ENCODE measurements around the gene ZNF512B. TPM values are rescaled to one million over a fixed set of nuclear protein-coding genes. Genes with fewer than 3 reads are reported as not detected.
"Not testable (repeated sequence)": the region's sequence is repeated elsewhere in the genome, so short reads cannot be mapped to it uniquely, and the experiment has no call there.

ZNF512B gene
- total RNA-seq, 1 donor from 2014 or later, result 7.1 TPM

DNA sequence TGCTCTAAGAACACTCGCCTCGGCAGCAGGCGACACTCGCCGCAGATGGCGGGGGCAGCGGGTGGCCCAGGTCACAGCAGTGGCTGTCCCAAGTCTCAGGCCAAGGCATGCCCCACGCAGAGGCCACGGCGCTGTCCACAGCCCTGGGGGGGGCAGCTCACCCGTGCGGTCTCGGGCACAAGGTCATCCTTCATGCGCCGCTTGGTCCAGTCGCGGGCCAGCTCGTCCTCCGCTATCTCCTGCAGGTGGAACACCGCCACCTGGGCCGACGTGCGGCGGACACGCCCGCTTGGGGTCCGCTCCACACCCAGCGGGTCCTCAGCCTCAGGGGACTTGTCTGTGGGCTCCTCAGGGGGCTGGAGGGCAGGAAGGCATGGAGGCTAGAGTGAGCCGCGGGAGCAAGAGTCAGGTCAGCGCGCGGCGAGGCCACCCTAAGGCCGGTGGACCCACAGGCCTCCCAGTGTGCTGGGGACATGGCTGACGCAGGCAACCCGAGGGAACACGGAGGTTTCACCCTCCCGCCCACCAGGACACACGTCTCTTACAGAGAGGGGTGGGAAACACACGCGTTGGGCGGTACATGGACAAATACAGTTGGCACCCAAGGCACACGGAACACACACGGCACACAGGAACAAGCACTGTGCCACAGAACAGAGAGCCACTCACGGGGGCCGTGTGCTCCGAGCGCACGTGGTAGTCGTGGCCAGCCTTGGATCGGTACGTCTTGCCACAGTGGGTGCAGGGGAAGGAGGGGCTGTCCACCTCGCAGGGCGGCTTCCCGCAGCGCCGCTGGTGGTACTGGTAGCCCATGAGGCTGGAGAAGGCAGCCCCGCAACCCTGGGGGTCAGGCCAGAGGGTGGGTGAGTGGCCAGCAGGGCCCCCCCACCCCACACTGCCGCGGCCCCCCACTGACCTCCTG lies 7.0 kb downstream of the ZNF512B start:
- DNase-seq (ENCODE audit: low read depth in 2 of 2), result no peak

GRCh38 chr20:63961664-63962425 lies 7.9 kb downstream of the ZNF512B start:
- DNase-seq (ENCODE audit: low read depth in 2 of 2), result no peak

DNA sequence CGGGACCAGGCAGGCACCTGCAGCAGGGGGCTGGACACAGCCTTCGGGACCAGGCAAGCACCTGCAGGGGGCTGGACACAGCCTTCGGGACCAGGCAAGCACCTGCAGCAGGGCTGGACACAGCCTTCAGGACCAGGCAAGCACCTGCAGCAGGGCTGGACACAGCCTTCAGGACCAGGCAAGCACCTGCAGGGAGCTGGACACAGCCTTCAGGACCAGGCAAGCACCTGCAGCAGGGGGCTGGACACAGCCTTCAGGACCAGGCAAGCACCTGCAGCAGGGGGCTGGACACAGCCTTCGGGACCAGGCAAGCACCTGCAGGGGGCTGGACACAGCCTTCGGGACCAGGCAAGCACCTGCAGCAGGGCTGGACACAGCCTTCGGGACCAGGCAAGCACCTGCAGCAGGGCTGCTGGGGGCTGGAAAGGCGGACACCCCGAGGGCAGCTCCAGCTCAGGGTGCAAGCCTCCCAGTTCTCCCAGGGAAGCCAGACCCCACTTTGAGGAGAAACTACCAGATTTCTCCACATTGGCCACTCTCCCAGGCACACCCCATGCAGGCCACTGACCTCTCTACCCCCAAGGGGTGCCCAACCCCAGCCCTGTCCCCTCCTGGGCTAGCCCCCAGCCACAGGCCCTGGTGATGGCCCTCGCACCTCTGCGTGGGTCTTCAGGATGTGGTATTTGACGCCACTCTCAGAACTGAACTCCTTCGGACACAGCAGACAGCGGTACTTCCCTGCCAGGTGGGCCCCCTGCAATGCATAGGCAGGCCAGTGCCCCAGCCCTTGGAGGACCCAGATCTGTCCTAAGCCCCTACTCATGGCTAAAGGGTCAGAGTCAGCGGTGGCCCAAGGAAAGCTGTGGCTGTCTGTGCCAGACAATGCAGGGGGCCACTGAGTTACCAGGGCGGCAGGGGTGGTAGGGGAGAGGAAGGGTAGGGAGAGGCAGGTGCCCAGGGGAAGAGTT lies 8.8 kb downstream of the ZNF512B start:
- not testable (repeated sequence) for DNase-seq (ENCODE audit: low read depth in 2 of 2)

- no peak for DNase-seq (ENCODE audit: low read depth in 2 of 2)
Observed at GRCh38 chr20:63959699-63960075, 10.0 kb downstream of the ZNF512B start.

GRCh38 chr20:63958964-63959698 lies 10.6 kb downstream of the ZNF512B start:
- no peak for DNase-seq (ENCODE audit: low read depth in 2 of 2)

DNA sequence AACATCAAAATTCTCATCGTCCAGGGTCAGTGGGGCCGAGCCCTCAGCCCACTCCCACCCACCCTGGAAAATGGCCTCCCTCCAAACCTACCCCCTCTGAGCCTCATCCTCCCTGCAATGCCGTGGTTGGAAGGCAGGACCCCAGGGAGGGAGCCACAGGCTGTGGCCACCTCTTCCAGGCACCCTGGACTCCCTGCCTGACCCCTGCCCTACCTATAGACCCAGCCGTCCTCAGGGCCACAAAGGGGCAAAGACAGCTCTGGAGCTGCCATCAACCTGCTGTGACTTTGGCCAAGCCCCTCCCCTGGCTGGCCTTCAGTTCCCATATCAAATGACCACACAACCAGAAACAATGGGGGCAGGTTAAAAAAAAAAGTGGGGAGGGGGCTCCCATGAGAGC lies 11.3 kb downstream of the ZNF512B start:
- DNase-seq (ENCODE audit: low read depth in 2 of 2), result no peak

DNA sequence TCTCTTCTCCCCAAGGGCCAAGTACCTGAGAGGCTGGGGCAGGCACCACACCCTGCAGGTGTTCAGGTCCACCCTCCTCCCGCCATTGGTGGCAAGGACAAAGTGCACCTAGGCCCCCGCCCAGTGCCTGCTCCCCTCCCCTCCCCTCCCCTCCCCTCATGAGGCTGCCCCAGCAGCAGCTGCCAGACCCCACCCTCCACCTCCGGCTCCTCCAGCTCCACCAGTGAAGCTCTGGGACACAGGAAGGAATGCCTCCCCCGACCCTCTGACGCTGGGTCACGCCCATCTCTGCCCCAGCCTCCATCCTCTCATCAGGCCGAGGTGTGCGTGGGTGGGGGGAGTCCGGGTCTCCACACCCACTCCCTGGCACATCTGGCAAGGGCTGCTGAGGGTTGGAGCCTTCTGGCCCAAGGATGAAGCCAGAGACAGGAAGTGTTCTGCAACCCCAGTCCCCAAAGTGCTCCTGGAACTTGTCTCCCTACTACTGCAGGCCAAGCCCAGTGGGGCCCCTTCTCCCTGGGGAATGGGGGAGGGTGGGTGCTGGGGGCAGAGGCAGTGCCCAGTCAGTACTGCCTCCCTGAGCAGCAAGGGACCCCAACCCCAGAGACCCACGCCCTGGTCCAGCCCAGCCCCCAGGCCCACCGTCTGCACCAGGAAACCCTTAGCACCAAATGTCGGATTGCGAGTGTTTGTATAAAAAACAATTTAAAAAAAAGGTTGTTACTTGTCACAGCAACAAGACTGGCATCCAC lies 11.9 kb downstream of the ZNF512B start:
- no peak for DNase-seq (ENCODE audit: low read depth in 2 of 2)

DNA sequence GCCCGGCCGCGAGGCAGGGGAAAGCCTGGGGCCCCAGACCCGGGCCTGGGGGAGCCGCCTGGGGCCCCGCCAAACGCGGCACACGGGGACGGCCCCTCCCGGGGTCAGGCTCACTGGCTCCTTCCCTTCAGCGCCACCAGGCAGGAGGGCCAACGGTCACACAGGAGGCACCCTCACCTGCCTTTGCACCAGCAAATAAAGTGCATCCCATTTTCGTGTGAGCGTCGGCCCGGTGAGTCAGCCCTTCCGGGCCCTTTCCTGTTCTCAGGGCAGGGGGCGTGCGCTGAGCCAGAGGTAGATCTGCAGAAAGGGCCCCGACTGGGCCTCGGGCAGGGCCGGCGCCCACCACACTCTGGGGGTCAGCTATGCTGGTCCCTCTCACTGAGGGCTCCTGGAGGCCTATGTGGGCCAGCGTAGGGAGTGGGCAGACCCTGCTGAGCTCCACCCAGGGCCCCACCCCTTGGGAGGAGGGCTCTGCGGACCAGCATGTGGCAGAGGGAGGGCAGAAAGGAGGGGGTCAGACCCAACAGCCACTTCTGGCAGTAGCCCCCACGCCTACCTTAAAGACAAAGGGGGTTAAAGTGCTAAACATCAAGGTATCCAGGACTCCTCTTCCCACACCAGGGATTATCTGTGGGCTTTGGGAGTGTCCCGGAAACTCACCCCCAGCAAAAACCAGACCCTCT lies 12.6 kb downstream of the ZNF512B start:
- DNase-seq (ENCODE audit: low read depth in 2 of 2), result peak; percentile 75 to 77

DNA sequence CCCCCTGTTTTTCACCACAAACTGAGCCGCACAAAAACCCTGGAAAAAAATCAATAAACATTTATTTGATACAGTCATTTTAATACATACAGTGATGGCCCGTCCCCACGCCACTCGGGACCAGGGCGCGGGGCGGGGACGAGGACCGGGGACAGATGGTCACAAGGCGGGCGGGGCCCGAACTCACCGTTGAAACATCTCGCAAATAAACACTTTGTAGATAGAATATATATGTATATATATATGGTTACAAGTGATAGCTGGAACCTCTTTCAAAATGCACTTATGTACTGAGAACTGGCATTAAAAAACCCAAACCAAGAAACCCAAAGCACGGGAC lies 13.1 kb downstream of the ZNF512B start:
- DNase-seq (ENCODE audit: low read depth in 2 of 2), result no peak

DNA sequence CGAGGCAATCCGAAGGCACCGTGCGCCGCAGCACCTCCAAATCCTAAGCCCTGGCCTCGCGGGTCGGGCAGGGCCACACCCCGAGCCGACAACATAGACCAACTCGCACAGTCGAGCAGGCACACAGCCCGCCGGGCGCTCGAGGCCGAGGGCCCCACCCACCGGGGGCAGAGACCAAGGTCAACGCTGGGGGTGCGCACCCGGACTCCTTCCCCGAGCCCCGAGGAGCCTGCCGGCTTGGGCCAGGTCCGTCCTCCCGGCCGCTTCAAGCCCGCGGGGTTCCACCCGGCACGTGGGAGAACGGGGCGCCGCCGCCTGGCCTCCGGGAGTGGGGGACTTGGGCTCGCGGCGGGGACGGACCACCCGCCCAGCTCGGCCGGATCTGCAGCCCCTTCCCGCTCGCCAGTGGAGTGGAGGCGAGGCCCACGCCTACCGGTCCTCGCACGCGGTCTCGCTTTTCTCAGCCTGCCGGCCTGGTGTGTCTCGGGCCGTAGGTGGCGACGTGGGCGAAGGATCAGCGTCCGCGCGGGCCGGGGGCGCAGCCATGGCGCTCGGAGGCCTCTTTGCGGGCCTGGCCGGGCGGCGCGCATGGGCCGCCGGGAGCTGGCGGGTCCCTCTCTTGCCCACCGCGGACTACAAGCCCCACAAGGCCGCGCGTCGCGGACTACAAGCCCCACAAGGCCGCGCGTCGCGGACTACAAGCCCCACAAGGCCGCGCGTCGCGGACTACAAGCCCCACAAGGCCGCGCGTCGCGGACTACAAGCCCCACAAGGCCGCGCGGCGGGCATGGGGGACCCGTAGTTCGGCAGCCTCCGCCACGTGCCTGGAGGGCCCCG lies 13.7 kb downstream of the ZNF512B start, which contains the start of gene UCKL1:
Gene UCKL1, minus strand, starts transcription at position 590 of the 837 bp plus-strand sequence. Its CDS starts 44 bp downstream, at position 546.
- peak; percentile 91 to 95 for DNase-seq (ENCODE audit: low read depth in 2 of 2)

DNA sequence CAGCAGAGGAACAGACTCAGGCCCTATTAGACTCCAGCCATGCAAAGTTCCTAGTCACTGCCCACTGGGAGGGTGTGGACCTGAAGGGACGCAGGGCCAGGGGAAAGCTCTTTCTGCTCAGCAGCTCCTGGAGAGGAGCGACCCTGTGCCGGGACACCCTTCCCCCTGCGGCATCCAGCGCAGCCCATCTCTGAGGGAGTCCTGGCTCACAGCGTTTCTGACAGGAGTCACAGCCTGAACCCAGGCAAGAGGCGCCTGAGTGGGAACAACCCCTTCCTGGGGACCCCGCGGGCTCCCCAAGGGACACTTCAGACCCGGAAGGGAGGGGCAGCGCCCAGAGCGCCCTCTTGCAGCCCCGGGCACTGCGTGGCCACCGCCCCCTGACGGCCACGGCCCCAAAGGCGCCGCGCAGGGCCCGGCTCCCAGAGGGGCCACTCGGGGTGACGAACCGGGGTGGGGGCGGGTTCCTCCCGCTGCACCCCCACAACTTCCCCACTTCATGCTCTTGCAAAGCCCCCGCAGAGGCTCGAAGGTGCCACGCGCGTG lies 14.4 kb downstream of the ZNF512B start:
- peak in 1 of 2 donors; percentile 29 for DNase-seq (ENCODE audit: low read depth in 2 of 2)

DNA sequence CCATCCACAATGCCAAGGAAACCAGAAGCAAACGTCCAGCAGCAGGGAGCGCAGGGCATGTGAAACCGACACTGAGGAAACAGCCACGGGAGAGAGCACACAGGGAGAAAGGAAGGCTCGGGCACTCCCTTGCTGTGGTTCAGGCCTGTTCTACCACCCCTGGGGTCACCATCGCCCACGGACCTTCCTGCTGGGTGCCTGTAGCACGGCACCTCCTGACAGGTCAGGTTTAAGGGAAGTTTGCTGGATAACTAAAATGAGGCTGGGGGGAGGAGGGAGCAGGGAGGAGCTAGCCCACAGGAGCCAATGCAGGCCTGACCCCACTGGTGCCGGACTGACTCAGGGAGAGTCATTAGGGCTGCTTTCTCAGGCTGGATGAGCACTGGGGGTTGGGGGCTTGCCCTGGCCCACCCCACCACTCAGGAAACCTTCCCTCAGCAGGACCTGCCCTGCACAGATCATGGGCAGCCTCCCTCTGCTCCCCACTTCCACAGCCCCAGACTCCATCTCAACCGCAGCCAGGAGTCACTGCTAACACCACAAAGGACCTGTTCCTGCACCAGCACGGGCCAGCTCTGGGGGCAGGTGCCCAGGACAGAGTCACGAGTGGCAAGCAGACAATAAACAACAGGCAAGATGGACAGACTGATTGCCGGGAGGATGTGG lies 15.8 kb downstream of the ZNF512B start:
- peak in 1 of 2 donors; percentile 38 for DNase-seq (ENCODE audit: low read depth in 2 of 2)

DNA sequence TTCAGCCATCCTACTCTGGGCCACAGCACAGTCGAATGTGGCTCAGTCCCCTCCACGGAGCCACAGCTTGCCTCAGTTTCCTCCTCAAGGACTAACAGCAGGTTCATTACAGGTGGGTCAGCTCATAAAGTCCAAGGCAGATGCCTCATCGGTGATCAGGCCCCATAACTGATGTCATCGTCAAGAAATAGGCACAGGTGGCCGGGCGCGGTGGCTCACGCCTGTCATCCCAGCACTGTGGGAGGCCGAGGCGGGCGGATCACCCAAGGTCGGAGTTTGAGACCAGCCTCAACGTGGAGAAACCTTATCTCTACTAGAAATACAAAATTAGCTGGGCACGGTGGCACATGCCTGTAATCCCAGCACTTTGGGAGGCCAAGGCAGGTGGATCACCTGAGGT lies 17.0 kb downstream of the ZNF512B start:
- DNase-seq (ENCODE audit: low read depth in 2 of 2), result no peak

DNA sequence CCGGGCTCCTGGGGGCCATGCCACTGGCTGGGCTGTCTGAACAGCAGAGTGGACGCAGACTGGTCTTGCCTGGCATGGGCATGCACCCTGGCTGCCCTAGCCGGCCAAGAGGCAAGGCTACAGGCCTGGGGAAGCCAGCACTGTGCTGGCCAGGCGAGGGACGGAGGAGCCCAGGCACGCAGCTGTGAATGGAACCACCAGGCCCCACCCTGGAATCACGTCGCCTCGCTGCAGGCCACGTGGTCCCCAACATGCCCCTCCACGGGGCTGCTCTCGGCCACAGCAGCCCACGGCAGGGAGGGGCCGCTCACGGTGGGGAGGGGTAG lies 17.6 kb downstream of the ZNF512B start:
- DNase-seq (ENCODE audit: low read depth in 2 of 2), result no peak

DNA sequence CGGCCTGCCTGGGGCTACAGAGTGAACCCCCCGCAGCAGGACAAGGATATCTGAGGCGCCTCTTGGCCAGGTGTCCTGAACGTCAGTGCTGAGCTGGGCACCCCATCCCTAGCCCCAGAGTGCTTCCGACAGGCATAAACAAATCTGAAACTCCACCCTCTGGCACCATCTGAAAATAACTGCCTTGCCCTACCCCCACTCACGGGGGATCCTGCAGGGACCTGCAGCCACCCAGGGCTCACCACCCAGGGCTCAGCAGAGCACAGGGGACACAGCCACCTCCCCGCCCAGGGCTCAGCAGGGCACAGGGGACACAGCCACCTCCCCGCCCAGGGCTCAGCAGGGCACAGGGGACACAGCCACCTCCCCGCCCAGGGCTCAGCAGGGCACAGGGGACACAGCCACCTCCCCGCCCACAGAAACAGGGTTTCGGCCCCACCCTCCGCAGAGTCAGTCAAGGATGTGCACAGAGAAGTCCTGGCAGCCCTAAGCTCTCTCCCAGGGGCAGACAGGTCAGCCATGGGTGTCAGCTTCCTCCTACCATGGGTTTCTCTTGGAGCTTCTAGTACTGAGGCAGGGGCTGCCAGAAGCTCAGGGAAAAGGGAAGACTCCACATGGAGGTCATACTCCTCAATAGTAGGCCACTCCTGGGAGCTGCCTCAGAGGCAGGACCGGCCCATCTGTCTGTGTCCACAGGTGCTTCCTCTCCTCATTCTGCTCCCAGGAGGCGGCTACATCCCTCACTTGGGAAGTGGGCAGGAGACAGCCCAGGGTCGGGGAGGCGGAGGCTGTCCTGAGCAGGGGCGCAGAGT lies 18.1 kb downstream of the ZNF512B start:
- peak in 1 of 2 donors; percentile 24 for DNase-seq (ENCODE audit: low read depth in 2 of 2)

- DNase-seq (ENCODE audit: low read depth in 2 of 2), result no peak
Observed at GRCh38 chr20:63950701-63951397, 18.9 kb downstream of the ZNF512B start.

Data from lung microvascular endothelial cell (primary cell).